Stimulated activated CD8-positive, alpha-beta memory T cell treated with anti-CD3 and anti-CD28 coated beads, Interleukin-4, amount 100 ng/mL, for 4 hours (primary cell): ENCODE measurements around the gene CCDC61.

Experiments
- DNase-seq, 2 donors: peaks; one replicate each; pipeline ENCODE4 v3.0.0-alpha.2; 2020; ENCODE audit warnings: low read depth in 2 of 2, low spot score in 1 of 2

CCDC61 gene

GRCh38 chr19:45973553-45974338, 21.5 kb upstream of the CCDC61 start, which contains the start of gene NOVA2:
TSS of gene NOVA2 (minus strand) at chr19:45973865. CDS start at chr19:45973351, 514 bp downstream.
- no peak for DNase-seq

GRCh38 chr19:45975306-45976070, 19.8 kb upstream of the CCDC61 start:
- no peak for DNase-seq

- no peak for DNase-seq
These were observed 19.1 kb upstream of the CCDC61 start for GRCh38 chr19:45976178-45976577.

- no peak for DNase-seq
These were observed 17.1 kb upstream of the CCDC61 start for GRCh38 chr19:45978156-45978555.

- no peak for DNase-seq
These were observed 13.9 kb upstream of the CCDC61 start for GRCh38 chr19:45981350-45981749.

GRCh38 chr19:45985321-45985720, 9.9 kb upstream of the CCDC61 start:
- DNase-seq = no peak

GRCh38 chr19:45990113-45990728, 5.0 kb upstream of the CCDC61 start:
- DNase-seq = no peak

GRCh38 chr19:45994456-45994997, 740 bp upstream of the CCDC61 start:
- DNase-seq = no peak

- no peak for DNase-seq
These were observed 583 bp downstream of the CCDC61 start for GRCh38 chr19:45995715-45996385.

- DNase-seq = no peak
These were observed 1.7 kb downstream of the CCDC61 start for GRCh38 chr19:45996933-45997332.

- DNase-seq = no peak
These were observed 3.6 kb downstream of the CCDC61 start for GRCh38 chr19:45998834-45999233.

GRCh38 chr19:45999653-46000121, 4.4 kb downstream of the CCDC61 start:
- no peak for DNase-seq

GRCh38 chr19:46000491-46001246, 5.4 kb downstream of the CCDC61 start:
- DNase-seq = peak; percentile 64 to 69

- no peak for DNase-seq
These were observed 7.5 kb downstream of the CCDC61 start for GRCh38 chr19:46002678-46003275.

- no peak for DNase-seq
These were observed 11.1 kb downstream of the CCDC61 start for GRCh38 chr19:46006411-46006810.

GRCh38 chr19:46009530-46010510, 14.6 kb downstream of the CCDC61 start:
- peak; percentile 39 to 44 for DNase-seq

- no peak for DNase-seq
These were observed 19.3 kb downstream of the CCDC61 start for GRCh38 chr19:46014534-46014933.

- peak in 1 of 2 donors; percentile 29 for DNase-seq
These were observed 19.8 kb downstream of the CCDC61 start for GRCh38 chr19:46014941-46015686.
